HG03571 (cell line): ENCODE data around the gene APOBEC3H.

Experiments
- ATAC-seq: cut with Tn5 transposase; IDR thresholded peaks from one replicate; pipeline ENCODE4 v1.9.1; 2021; ENCODE audit not compliant: unreplicated experiment

The APOBEC3H gene

GRCh38 chr22:39134366-39135091 is 37.5 kb downstream of the APOBEC3H start:
- ATAC-seq: no peak

GRCh38 chr22:39135092-39135896 is 38.2 kb downstream of the APOBEC3H start:
- ATAC-seq: no peak

- ATAC-seq: no peak
Observed at GRCh38 chr22:39136317-39136716, 39.3 kb downstream of the APOBEC3H start.

GRCh38 chr22:39138357-39138997 is 41.4 kb downstream of the APOBEC3H start:
- ATAC-seq: no peak

GRCh38 chr22:39139933-39140332 is 42.9 kb downstream of the APOBEC3H start:
- ATAC-seq: no peak

- ATAC-seq: no peak
Observed at GRCh38 chr22:39142088-39142680, 45.1 kb downstream of the APOBEC3H start.

GRCh38 chr22:39144101-39144767 is 47.2 kb downstream of the APOBEC3H start:
- no peak for ATAC-seq

GRCh38 chr22:39146256-39147101 is 49.4 kb downstream of the APOBEC3H start:
- ATAC-seq: no peak

- no peak for ATAC-seq
Observed at GRCh38 chr22:39147335-39148025, 50.4 kb downstream of the APOBEC3H start.

- no peak for ATAC-seq
Observed at GRCh38 chr22:39148026-39148726, 51.1 kb downstream of the APOBEC3H start.

GRCh38 chr22:39148727-39149535 is 51.9 kb downstream of the APOBEC3H start:
- ATAC-seq: no peak

- no peak for ATAC-seq
Observed at GRCh38 chr22:39149915-39150847, 53.1 kb downstream of the APOBEC3H start.

GRCh38 chr22:39150848-39151215 is 53.8 kb downstream of the APOBEC3H start:
- no peak for ATAC-seq

- no peak for ATAC-seq
Observed at GRCh38 chr22:39151329-39151975, 54.4 kb downstream of the APOBEC3H start.

GRCh38 chr22:39152024-39152510 is 55.0 kb downstream of the APOBEC3H start:
- no peak for ATAC-seq

GRCh38 chr22:39152511-39153219 is 55.6 kb downstream of the APOBEC3H start, which contains the start of gene CBX7:
Gene CBX7, minus strand, starts transcription at chr22:39152680. Its CDS starts 236 bp downstream, at chr22:39152444.
- ATAC-seq: peak; percentile 66
